HG02798 (cell line): ENCODE results near the gene NAMPT.
"Not testable (repeated sequence)": the region's sequence is repeated elsewhere in the genome, so short reads cannot be mapped to it uniquely, and the experiment has no call there.

Experiments used
- ATAC-seq: cut with Tn5 transposase; IDR thresholded peaks from one replicate; pipeline ENCODE4 v1.9.1; 2021; ENCODE audit warnings: mild to moderate bottlenecking; ENCODE audit not compliant: unreplicated experiment, poor library complexity

Gene NAMPT

DNA sequence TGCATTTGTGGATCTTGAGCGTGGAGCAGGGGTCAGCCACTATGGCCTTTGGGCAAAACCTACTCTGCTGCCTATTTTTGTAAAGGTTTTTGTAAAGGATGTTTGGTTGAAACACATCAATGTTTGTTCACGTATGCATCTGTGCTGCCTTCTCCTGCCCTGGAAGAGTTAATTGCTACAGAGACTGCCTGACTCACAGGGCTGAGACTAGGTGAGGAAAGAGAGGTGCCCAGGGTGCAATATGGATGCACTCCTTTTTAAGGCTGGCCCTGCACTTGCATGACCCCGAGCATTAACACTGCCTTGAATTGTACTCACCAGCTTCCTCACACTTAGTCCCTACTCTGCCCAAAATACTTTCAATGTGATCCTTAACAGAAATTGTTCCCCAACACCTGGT is 20.9 kb upstream of the NAMPT start:
- ATAC-seq, result no peak

DNA sequence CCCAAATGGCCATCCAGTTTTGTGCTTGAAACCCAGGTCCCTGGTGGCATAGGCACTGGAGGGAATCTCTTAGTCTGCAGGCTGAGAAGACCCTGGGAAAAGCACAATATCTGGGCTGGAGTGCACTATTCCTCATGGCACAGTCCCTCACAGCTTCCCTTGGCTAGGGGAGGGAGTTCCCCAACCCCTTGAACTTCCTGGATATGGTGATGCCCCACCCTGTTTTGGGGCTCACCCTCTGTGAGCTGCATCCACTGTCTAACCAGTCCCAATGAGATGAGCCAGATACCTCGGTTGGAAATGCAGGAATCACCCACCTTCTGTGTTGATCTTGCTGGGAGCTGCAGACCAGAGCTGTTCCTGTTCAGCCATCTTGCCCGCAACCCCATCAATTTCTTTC is 19.8 kb upstream of the NAMPT start:
- ATAC-seq, result no peak

DNA sequence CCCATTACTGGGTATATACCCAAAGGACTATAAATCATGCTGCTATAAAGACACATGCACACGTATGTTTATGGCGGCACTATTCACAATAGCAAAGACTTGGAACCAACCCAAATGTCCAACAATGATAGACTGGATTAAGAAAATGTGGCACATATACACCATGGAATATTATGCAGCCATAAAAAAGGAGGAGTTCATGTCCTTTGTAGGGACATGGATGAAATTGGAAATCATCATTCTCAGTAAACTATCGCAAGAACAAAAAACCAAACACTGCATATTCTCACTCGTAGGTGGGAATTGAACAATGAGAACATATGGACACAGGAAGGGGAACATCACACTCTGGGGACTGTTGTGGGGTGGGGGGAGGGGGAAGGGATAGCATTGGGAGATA is 13.8 kb upstream of the NAMPT start:
- ATAC-seq, result not testable (repeated sequence)

DNA sequence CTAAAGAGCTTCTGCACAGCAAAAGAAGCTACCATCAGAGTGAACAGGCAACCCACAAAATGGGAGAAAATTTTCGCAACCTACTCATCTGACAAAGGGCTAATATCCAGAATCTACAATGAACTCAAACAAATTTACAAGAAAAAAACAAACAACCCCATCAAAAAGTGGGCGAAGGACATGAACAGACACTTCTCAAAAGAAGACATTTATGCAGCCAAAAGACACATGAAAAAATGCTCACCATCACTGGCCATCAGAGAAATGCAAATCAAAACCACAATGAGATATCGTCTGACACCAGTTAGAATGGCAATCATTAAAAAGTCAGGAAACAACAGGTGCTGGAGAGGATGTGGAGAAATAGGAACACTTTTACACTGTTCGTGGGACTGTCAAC is 13.4 kb upstream of the NAMPT start:
- not testable (repeated sequence) for ATAC-seq

DNA sequence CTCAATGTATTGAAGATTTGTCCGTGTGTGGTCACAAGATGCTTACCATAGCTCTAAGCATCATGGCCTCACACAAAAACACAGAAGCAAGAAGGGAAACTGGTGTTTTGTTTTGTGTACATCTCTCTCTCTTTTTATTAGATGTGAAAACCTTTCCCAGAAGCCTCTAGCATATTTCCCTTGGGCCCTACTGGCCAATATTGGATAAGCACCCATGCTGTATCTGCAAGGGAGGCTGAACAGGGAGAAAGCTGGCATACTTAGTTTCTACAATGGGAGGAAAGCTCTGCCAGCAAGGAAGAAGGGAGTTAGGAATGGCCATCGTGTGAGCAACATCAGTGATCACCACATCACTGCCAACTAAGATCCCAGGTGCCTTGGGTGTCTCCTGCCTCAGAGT is 9.6 kb upstream of the NAMPT start:
- ATAC-seq, result no peak

DNA sequence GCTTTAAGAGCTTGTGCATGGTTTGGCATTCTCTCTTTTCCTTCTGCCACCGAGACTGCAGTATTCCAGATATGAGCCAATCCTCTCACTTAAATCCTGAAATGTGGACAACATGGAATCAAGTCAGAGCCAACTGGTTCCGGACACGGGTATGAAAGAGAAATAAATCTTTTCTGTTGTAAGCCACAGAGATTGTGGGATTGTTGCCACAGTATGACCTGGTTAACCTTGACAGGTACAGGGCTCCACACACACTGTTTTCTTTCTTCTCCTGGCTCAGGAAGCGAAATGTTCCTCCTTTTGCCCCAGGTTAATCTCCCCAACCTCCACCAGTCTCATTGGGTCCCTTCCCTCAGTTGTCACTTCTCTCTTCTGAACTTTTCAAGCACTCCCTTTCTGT is 6.5 kb upstream of the NAMPT start:
- ATAC-seq, result no peak

DNA sequence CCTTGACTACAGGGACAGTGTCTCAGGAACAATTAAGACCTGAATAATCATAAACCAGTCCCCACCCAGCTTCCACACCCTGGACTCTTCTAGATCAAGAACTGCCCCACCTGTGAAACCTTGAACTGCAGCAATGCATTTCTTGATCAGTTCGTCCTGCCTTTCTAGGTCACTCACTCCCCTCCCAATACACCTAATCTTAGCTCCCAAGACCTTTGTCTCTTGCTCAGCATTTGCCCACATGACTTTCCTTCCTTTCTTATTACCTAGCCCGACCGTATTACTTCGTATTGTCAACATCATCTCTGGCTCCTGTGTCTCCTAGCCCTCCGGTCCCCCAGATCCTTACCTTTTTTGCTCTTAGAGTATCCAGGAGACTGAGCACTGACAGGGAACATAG is 5.5 kb upstream of the NAMPT start:
- ATAC-seq, result no peak

DNA sequence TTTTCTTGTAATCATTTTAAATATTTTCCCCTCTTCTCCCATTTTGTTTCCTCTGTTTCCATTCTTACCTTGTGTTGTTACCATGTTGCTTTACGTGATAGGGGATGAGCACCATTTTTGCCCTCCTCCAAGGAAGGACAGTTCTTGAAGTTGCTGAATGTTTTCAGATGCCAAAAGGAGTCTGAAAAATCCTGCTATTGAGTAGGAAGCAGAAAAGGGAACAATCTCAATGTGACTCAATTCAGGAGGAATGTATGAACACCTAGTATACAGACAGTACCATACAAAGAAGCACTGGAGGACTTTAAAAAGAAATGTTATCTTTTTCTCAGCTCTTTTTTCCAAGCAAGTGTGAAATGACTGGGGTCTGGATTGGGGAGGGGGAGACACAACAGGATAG is 5.1 kb upstream of the NAMPT start:
- no peak for ATAC-seq

DNA sequence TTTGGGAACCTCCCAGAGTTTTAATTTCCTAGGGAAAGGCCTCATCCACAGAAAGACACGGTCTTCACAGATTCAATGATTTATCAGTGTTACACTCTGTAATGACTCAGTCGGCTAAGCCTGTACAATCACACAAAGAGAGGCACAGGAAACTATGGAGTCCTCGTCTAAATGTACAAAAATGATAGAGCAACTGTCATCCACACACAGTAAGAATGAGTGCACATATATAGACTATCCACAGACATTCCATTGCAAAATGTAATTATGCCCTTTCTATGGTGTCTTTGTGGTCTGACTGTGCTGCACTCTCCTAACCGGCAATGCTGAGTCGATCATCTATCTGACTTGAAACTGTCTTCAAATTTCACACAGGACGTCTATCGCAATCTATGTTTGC is 3.5 kb upstream of the NAMPT start:
- no peak for ATAC-seq

DNA sequence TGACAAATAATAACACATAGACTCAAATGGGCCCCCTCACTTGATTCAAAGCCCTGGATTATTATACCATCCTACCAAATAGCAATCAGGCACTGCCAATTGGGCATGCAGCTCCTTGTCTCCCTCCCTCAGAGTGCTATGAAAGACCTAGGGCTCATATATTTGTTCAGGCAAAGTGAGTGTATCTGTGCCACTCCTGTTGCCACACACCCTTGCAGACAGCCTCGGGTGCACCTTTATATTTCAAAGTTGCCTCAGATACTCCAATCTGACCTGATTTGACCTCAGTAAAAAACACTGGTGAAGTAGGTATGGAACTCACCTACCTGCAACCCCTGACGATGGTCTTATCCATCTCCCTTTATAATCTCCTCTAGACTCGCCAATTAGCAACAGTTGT is 3.0 kb upstream of the NAMPT start:
- no peak for ATAC-seq

DNA sequence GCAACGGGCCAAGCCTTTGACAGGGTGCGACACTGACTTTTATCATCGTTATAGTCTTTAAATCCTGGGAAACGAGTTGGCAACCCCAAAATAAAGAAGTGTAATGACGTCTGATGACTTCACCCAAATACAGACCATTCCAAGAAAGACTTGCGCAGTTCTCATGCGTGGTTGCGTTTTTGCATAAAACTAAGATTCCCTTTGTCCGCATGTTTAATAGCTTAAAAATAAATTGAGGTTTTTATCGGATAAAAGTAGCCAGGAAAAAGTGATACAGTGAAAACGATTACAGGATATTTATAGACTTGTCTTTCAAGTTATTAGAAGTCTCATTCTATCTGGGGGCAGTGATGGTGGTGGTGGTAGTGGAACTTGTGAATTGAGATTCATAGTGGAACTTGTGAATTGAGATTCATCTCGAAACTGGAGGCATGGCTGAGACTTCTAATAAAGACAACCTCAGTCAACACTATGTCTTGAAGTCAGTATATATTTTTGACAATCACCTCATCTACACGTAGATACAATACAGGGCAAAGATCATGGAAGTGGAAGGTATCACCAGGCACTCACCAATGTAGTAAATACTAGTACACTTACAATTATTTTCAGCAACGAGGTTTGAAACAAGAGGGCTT is 1.2 kb upstream of the NAMPT start:
- ATAC-seq, result no peak

DNA sequence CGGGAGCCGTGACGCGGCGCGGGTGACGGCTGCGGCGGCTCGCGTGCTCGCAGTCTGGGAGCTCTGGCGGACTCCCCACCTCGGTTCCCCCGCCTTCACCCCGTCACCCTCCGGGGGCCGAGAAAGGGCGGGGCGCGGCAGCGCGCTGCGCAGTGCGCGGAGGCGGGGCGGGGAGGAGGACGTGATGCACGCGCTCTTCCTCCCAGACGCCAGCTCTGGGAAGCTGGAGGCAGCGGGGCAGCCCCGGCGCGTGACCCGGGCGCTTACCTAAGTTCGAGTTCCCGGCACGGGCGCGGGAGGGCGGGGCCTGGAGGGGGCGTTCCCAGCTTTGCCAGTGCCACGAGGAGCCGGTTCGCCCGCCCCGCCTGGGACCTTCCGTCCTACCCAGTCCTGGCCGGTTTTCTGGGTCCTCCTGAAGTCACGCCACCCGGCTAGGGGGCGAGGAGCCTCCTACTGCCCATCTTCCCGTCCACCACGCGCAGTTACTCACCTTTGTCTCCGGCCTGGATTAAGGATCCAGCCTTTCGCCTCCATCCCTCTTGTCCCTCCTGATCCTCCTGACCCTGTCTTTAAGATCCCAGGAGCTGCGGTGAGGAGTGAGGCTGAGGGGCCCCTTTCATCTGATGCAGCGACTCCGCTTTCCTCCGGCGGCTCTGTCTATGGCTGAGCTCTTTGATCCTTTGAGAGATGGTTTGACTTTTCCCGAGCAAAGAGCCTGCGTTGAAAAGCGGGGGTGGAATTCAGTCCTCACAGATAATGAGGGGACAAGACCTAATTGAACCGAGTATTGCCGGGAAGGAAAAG is 470 bp upstream of the NAMPT start:
- peak; percentile 86 for ATAC-seq

DNA sequence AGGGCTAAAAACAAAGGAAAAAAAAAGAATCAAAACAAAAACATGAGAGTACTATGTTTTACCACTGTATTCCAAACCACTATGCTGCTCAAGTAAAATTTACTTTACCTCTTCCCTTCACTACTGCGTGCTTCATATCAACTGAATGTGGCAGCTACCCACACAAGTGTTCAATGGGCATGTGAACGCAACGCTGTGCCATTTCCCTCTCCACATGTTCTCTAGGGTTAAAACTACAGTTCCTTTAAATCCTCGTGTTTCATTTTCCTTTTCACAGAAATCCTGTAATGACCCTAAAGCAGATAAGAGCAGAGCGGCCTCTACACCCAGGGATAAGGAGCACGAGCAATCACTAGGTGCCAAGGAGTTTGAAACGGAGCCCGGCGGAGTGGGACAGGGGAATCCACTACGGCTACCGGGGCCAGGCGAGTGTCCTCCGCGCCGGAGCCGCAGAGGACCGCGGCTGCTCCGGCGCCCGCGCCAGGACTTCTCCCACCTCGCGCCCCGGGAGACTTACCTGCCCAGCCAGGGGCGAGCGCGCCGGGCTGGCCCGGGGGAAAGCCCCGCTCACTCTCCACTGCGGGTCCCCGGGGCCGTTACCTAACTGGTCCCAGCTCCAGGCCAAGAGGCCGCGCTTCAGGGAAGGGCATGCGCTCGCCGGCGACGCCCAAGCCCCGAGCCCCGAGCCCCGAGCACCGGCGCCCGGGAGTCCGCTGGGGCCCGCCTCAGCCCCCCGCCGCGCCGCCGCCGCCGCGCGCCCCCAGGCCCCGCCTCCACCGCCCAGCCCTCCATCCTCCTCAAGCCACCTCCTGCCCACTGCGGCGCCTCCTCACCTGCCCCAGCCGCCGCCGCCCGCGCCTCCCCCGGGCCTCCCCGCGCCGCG is 711 bp downstream of the NAMPT start:
- ATAC-seq, result peak; percentile 22

DNA sequence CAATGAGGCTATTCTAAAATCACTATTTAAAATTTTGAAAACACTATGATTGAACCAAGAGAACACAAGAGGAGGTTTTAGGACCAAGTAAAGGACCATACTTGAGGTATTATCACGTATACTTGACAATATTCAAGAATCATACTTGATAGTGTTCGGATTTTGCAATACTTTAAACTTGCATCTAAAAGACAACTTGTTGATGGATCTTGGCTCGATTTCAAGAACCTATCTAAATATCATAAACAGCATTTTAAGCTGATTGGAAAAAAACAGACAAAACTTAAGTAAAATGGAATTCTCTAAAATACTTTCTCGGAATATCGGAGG is 1.3 kb downstream of the NAMPT start:
- no peak for ATAC-seq

DNA sequence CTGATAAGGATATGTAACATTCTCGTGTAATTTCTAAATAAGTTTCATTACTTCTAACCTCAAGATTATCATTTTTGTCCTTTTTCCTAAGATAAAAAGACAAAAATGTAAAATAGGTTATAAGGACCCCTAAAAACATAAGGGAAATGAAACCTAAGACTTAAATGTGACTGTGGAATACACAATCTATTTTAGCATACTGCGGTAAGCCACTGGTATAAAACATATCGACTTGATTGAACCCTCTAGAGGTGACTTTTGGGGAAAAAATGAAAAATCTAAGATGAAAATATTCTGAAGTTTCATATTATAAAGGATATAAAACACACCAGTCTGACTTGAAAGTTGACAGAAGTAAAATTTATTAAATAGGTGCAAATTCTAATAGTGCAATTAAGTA is 1.9 kb downstream of the NAMPT start:
- no peak for ATAC-seq

DNA sequence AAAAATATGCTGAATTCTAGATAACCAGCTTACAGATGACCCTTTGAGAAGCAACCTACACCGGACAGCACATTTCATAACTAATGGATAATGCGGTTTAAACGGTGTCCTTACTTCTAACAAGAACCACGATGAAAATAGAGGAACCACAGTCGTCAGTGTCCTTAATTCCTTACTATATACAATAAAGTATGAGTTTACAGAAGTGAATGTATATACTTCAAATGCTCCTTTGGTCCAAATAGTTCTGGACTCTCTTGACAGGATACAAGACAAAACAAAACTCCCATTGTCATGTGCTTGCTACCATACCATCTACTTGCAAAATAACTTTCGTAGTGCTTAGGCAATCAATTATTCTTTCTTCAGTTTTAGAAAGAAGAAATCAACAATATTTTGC is 2.4 kb downstream of the NAMPT start:
- ATAC-seq, result no peak

DNA sequence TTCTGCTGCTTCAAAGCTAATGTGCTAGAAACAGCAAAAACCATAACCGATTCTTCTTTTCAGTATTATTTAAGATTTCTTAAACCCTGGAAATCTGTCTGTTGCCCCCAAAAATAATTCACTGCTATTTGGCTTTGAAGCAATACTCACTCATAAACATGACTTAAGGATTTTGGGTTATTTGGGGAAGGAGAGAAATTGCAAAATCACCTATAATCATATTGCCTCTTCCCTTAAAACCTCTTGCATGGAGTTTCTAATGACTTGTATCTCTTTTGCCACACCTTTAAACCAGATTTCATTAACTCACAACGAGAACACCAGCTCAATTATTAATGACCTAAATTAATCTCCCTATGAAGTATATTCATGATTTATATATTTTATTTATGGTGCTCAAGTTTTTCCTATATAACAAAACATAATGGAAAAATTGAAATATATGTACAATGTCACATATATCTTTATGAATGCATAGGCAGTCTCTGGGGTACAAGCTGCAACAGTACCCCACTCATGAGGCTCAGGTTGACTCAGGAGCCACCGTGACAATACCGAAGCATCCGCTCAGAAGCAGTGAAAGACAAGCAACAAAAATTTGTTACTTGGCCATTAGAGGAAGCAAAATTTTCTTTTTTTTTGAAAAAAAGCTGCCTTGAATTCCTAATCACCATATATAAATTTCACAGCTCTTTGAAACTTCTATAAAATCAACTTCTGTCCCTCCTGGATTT is 3.0 kb downstream of the NAMPT start:
- ATAC-seq, result no peak

DNA sequence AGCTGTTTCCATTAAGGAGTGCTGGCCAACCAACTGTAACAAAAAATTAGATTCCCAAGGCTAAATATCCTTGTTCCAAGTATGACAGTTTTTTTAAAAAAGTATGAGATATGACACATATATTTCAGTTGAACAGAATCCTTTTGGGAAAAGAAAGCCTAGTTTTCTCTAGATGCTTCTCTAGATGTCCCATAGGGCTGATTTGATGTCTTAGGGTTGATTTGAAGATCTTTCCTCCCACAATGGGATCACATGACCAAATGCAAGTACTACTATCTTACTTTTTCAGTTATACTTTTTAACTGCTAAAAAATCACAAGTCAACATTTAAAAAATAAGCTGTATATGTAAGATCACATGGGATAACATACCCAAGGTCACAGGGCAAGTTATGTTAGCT is 3.7 kb downstream of the NAMPT start:
- no peak for ATAC-seq

DNA sequence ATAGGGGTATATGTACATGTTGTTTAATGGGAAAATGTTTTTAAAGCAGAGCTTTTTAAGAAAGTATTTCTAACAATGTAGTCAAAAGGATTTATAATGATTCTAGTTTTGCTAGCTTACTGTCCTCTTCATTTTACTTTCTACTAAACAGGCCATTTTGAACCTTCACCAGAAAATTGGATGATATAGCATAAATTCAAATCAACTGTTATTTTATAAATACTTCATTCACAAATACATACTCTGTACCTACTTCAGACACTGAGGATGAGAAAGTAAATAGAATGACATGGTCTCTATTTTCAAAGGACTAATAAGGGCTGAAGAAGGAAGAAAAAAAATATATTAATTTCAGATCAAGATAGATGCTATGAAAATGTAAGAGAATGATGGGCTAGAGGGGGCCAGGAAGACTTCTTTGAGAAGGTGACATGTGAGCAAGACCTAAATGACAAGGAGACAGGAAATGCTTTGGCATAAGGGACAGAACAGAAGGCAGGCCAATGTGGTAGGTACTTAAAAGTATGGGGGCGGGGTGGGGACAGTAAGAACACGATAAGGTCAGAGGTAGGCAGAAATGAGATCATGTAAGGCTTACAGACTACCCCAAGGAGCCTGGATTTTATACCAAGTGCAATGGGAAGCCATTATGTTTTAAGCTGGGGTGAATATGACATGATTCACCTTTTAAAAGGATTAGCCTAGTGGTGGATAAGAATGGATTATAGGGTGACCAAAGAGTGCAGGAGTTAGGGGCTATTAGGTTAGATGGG is 5.2 kb downstream of the NAMPT start:
- no peak for ATAC-seq

DNA sequence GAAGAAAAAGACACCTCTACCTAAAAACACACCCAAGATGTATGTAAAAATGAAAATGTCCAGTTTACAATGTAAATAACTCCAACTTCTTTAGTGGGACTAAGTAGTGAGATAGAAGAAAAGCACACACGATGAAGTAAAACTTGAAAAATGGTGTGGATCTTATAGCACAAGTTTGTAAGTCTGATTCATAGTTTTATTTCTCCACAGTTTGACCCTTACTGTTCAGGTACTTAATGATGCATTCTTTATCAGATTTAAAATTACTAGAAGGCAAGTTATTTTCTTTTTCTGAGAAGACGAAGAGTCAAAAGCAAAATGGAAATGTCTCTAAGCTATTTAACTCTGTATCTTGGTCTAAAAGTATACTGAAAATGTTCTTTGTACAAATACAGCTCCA is 6.1 kb downstream of the NAMPT start:
- ATAC-seq, result no peak
